Gastrocnemius medialis (tissue), 4 donors: ENCODE data around the gene NPRL2. TPM values are rescaled to one million over a fixed set of nuclear protein-coding genes. Genes with fewer than 3 reads are reported as not detected.

Experiments used
- ATAC-seq, 2 donors: fragments of 150-250 bp; one replicate each; pipeline ENCODE4 v1.9.1; 2016
- DNase-seq, 2 donors: peaks; one replicate each; pipeline ENCODE4 v3.0.0-alpha.2; 2019
- H3K27ac ChIP-seq, 4 donors: fragments of 200-600 bp; sonication (generic); 1 replicate in 1 of 4; 2 replicates in 3 of 4; pipeline ENCODE4 v1.5.1; 2016 to 2018; ENCODE audit warnings: mild to moderate bottlenecking in 2 of 4, moderate library complexity in 1 of 4
- H3K27me3 ChIP-seq, 3 donors: fragments of 200-600 bp; sonication (generic) in 2 of 3; 1 replicate in 1 of 3; 2 replicates in 2 of 3; pipeline versions ENCODE4 v1.5.1 to v1.6.0; 2016 to 2019; ENCODE audit warnings: mild to moderate bottlenecking in 1 of 3, moderate library complexity in 1 of 3
- H3K36me3 ChIP-seq, 2 donors: fragments of 200-600 bp; sonication (generic) in 1 of 2; one replicate each; pipeline ENCODE4 v1.5.1; 2017 to 2018
- H3K4me1 ChIP-seq, 2 donors: fragments of 200-600 bp; sonication (generic) in 1 of 2; one replicate each; pipeline ENCODE4 v1.5.1; 2016 to 2017; ENCODE audit warnings: mild to moderate bottlenecking in 2 of 2
- H3K4me3 ChIP-seq, 4 donors: fragments of 200-600 bp; sonication (generic) in 3 of 4; 1 replicate in 1 of 4; 2 replicates in 3 of 4; pipeline ENCODE4 v1.5.1; 2016 to 2019; ENCODE audit warnings: mild to moderate bottlenecking in 2 of 4
- H3K9me3 ChIP-seq, 3 donors: fragments of 200-600 bp; sonication (generic) in 2 of 3; 1 replicate in 1 of 3; 2 replicates in 2 of 3; pipeline ENCODE4 v1.5.1; 2016 to 2019
- CTCF ChIP-seq, 5 experiments: fragments of 450-650 bp in 3 of 5; fragments of 200-600 bp in 2 of 5; sonication (generic) in 2 of 5; IDR thresholded peaks in 4 of 5; conservative IDR thresholded peaks in 1 of 5; 1 replicate in 4 of 5; 2 replicates in 1 of 5; pipeline ENCODE4 v1.5.1; 2016 to 2019; ENCODE audit warnings: antibody characterized with exemption in 5 of 5, mild to moderate bottlenecking in 3 of 5, moderate library complexity in 3 of 5
- POLR2A ChIP-seq, 2 donors: fragments of 450-650 bp; IDR thresholded peaks; one replicate each; pipeline ENCODE4 v1.6.1; 2017; ENCODE audit warnings: antibody characterized with exemption in 2 of 2, mild to moderate bottlenecking in 2 of 2, moderate library complexity in 2 of 2
- in situ Hi-C, 4 donors: fragments of 200-750 bp; cut with MboI; loops; one replicate each; pipeline versions ENCODE4 v1.15.0 to v1.8.0; 2017; ENCODE audit warnings: low sequenced_read_pairs in 4 of 4
- intact Hi-C: fragments of 100-400 bp; cut with DNase I; formaldehyde crosslinking; loops from one replicate; pipeline ENCODE4 v1.15.1; 2023; ENCODE audit warnings: low total_unique reads
- total RNA-seq, 4 donors: library from RNA; depleted of rRNA; stranded (reverse); fragments of >200 nt; gene quantifications; one replicate each; pipeline versions ENCODE4 v1.1.0 to v1.2.3, GENCODE V29; 2016

The NPRL2 gene
- total RNA-seq, 4 donors from 2014 or later = 14.1 to 26.2 (median 23.1) TPM

GRCh38 chr3:50331364-50331907 lies 19.1 kb downstream of the NPRL2 start:
- in situ Hi-C loops = no loop called here

GRCh38 chr3:50330330-50330729 lies 20.2 kb downstream of the NPRL2 start:
- Histone ChIP-seq H3K36me3 (peaks cover 0 to 47% of the 10 kb centered on the region in 2 donors), H3K9me3 (no peaks in the 10 kb centered on the region), H3K4me1 (peaks cover 38 to 42% of the 10 kb centered on the region in 2 donors), H3K27ac (peak overlapping the region in 2 of 4 donors; percentile 93 to 97), H3K27me3 (no peaks in the 10 kb centered on the region), H3K4me3 (no peak overlapping the region)
- in situ Hi-C loops = no loop called here
- ATAC-seq (no peak), DNase-seq (no peak)
- intact Hi-C loops = no loop called here
- TF ChIP-seq POLR2A (IDR thresholded peaks at IDR 0.05) = no peak
- TF ChIP-seq CTCF (IDR thresholded peaks at IDR 0.05 in 4 of 5, conservative IDR thresholded peaks at IDR 0.05 in 1 of 5) = no peak

More at GRCh38 chr3:50331364-50331907, 19.1 kb downstream of the NPRL2 start:
- Histone ChIP-seq H3K4me1 (peaks cover 49 to 53% of the 10 kb centered on the region in 2 donors), H3K36me3 (peaks cover 0 to 36% of the 10 kb centered on the region in 2 donors), H3K9me3 (no peaks in the 10 kb centered on the region), H3K27ac (peak overlapping the region; percentile 89 to 98 (median 97)), H3K4me3 (no peak overlapping the region), H3K27me3 (no peaks in the 10 kb centered on the region)
- TF ChIP-seq POLR2A (IDR thresholded peaks at IDR 0.05) = no peak
- no peak for TF ChIP-seq CTCF (IDR thresholded peaks at IDR 0.05 in 4 of 5, conservative IDR thresholded peaks at IDR 0.05 in 1 of 5)
- no peak for DNase-seq
- intact Hi-C loops = no loop called here
- ATAC-seq = no peak

- intact Hi-C loops = no loop called here
These were observed 22.5 kb downstream of the NPRL2 start, which contains the start of gene TUSC2 for GRCh38 chr3:50327943-50328691. Gene TUSC2 (minus strand): TSS chr3:50328223. CDS start chr3:50328099, 124 bp downstream.

GRCh38 chr3:50327129-50327528 lies 23.4 kb downstream of the NPRL2 start:
- Histone ChIP-seq H3K27me3 (no peaks in the 10 kb centered on the region), H3K36me3 (peaks cover 0 to 46% of the 10 kb centered on the region in 2 donors), H3K27ac (peak overlapping the region; percentile 91 to 97 (median 92)), H3K4me3 (peak overlapping the region; percentile 85 to 98 (median 91)), H3K4me1 (peaks cover 29 to 31% of the 10 kb centered on the region in 2 donors), H3K9me3 (no peaks in the 10 kb centered on the region)
- TF ChIP-seq CTCF (IDR thresholded peaks at IDR 0.05 in 4 of 5, conservative IDR thresholded peaks at IDR 0.05 in 1 of 5) (no peak), POLR2A (IDR thresholded peaks at IDR 0.05) (no peak)
- intact Hi-C loops = no loop called here
- in situ Hi-C loops = no loop called here
- no peak for ATAC-seq
- no peak for DNase-seq

More at GRCh38 chr3:50327943-50328691, 22.5 kb downstream of the NPRL2 start, which contains the start of gene TUSC2:
- in situ Hi-C loops = no loop called here
- Histone ChIP-seq H3K36me3 (peaks cover 0 to 48% of the 10 kb centered on the region in 2 donors), H3K27me3 (no peaks in the 10 kb centered on the region), H3K9me3 (no peaks in the 10 kb centered on the region), H3K27ac (peak within 1 kb of the TSS; percentile 91 to 97 (median 92)), H3K4me3 (peak within 1 kb of the TSS; percentile 85 to 98 (median 91)), H3K4me1 (peaks cover 28 to 31% of the 10 kb centered on the region in 2 donors)
- peak; percentile 97 to 98 for DNase-seq
- TF ChIP-seq CTCF (IDR thresholded peaks at IDR 0.05 in 4 of 5, conservative IDR thresholded peaks at IDR 0.05 in 1 of 5) = no peak
- TF ChIP-seq POLR2A (IDR thresholded peaks at IDR 0.05) = peak; percentile 81 to 86
- peak; percentile 92 to 94 for ATAC-seq
